Peyer's patch (tissue), 4 donors: Measurements from ENCODE around the gene RUVBL1.

Experiments used
- POLR2A ChIP-seq, 2 donors: fragments of 450-650 bp; IDR thresholded peaks; one replicate each; pipeline ENCODE4 v1.5.1; 2017; ENCODE audit warnings: antibody characterized with exemption in 2 of 2, mild to moderate bottlenecking in 2 of 2, moderate library complexity in 2 of 2
- TF ChIP-seq, protein P1 (sequence below), 6 experiments: fragments of 450-650 bp in 4 of 6; fragments of 200-600 bp in 2 of 6; sonication (generic) in 1 of 6; IDR thresholded peaks; one replicate each; pipeline ENCODE4 v1.5.1; 2017 to 2019; ENCODE audit warnings: antibody characterized with exemption in 6 of 6, mild to moderate bottlenecking in 3 of 6, moderate library complexity in 1 of 6

DNA sequence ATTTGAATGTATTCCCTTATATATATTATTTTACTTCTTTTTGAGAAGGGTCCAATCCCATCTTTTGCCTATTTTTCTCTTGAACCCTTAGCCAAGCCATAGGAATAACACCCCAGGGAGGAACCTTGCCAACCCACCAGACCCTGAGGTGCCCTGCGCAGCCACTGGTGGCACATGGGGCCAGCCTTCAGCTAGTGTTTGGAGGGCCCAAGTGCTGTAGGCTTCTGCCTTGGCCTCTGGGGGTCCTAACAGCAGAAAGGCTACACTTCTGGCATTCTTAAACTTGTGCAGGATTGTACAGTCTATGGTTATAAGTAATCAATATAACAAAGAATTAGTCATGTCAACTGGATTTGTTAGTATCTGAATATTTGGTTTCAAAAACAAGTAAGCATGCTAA lies 34.5 kb downstream of the RUVBL1 start:
- TF ChIP-seq, protein P1, sequence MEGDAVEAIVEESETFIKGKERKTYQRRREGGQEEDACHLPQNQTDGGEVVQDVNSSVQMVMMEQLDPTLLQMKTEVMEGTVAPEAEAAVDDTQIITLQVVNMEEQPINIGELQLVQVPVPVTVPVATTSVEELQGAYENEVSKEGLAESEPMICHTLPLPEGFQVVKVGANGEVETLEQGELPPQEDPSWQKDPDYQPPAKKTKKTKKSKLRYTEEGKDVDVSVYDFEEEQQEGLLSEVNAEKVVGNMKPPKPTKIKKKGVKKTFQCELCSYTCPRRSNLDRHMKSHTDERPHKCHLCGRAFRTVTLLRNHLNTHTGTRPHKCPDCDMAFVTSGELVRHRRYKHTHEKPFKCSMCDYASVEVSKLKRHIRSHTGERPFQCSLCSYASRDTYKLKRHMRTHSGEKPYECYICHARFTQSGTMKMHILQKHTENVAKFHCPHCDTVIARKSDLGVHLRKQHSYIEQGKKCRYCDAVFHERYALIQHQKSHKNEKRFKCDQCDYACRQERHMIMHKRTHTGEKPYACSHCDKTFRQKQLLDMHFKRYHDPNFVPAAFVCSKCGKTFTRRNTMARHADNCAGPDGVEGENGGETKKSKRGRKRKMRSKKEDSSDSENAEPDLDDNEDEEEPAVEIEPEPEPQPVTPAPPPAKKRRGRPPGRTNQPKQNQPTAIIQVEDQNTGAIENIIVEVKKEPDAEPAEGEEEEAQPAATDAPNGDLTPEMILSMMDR (IDR thresholded peaks at IDR 0.05), result no peak
- TF ChIP-seq POLR2A (IDR thresholded peaks at IDR 0.05), result no peak
